ENCODE data around the gene SC5D. TPM values are rescaled to one million over a fixed set of nuclear protein-coding genes. Genes with fewer than 3 reads are reported as not detected.

Gene SC5D
- total RNA-seq, 1 donor from 2014 or later = 55.3 TPM

DNA sequence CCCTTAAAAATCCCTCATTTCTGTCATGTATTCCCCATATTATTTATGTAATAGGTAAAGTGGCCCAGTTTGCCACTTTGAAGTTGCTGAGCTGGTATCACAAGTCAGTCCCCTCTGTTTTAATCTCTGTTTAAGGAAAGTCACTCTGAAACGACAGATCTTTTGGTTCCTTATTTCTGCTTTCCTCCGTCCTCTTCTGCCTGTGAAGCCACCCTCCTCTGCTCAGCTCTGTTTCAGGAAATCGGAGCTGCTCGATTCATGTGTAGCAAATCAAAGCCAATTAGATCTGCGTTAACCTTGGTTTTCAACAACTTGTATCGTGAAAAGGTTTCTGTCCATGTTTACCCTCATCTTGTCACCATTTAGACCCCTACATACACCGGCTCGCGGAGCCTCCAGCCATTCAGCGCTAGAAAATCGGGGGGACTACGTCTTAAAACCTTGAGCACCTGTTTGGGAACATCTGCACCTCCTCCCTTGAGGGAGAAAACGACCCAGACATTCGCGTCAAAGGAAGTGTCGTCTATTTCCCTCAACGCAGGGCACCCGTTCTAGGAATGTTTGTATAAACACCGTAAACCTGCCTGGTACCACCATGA is 576 bp upstream of the SC5D start:
- no peaks in the 10 kb centered on the region for H3K36me3 ChIP-seq (ENCODE audit: control insufficient read depth, insufficient read depth, low read length)
- FAIRE-seq (no peak), DNase-seq (ENCODE audit: low read depth) (peak; percentile 31)
- H3K27me3 ChIP-seq (ENCODE audit: control insufficient read depth, insufficient read depth, low read length) = no peaks in the 10 kb centered on the region
- TF ChIP-seq, protein P1, sequence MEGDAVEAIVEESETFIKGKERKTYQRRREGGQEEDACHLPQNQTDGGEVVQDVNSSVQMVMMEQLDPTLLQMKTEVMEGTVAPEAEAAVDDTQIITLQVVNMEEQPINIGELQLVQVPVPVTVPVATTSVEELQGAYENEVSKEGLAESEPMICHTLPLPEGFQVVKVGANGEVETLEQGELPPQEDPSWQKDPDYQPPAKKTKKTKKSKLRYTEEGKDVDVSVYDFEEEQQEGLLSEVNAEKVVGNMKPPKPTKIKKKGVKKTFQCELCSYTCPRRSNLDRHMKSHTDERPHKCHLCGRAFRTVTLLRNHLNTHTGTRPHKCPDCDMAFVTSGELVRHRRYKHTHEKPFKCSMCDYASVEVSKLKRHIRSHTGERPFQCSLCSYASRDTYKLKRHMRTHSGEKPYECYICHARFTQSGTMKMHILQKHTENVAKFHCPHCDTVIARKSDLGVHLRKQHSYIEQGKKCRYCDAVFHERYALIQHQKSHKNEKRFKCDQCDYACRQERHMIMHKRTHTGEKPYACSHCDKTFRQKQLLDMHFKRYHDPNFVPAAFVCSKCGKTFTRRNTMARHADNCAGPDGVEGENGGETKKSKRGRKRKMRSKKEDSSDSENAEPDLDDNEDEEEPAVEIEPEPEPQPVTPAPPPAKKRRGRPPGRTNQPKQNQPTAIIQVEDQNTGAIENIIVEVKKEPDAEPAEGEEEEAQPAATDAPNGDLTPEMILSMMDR (IDR thresholded peaks at IDR 0.05; ENCODE audit: insufficient read depth, low read length, severe bottlenecking) = no peak
- H3K4me3 ChIP-seq (ENCODE audit: low read depth, low read length) = peak overlapping the region; percentile 72

DNA sequence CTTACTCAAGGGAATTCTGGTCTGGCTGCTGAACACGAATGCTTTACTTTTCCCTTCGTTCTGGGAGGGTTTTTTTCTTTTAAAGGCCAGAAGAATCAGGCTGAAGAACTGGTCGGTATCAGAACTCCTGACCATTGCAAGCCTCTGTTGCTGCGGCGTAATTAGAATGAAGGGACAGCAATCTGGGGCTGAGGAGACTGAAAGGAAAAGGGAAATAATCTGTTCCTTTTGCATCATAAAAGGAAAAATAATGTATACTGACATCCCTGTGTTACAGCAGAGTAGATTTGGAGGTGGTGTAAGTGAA is 670 bp downstream of the SC5D start:
- peak overlapping the region; percentile 72 for H3K4me3 ChIP-seq (ENCODE audit: low read depth, low read length)
- no peaks in the 10 kb centered on the region for H3K36me3 ChIP-seq (ENCODE audit: control insufficient read depth, insufficient read depth, low read length)
- no peaks in the 10 kb centered on the region for H3K27me3 ChIP-seq (ENCODE audit: control insufficient read depth, insufficient read depth, low read length)
- TF ChIP-seq, protein P1 (IDR thresholded peaks at IDR 0.05; ENCODE audit: insufficient read depth, low read length, severe bottlenecking) = no peak
- FAIRE-seq (no peak), DNase-seq (ENCODE audit: low read depth) (peak; percentile 26)

DNA sequence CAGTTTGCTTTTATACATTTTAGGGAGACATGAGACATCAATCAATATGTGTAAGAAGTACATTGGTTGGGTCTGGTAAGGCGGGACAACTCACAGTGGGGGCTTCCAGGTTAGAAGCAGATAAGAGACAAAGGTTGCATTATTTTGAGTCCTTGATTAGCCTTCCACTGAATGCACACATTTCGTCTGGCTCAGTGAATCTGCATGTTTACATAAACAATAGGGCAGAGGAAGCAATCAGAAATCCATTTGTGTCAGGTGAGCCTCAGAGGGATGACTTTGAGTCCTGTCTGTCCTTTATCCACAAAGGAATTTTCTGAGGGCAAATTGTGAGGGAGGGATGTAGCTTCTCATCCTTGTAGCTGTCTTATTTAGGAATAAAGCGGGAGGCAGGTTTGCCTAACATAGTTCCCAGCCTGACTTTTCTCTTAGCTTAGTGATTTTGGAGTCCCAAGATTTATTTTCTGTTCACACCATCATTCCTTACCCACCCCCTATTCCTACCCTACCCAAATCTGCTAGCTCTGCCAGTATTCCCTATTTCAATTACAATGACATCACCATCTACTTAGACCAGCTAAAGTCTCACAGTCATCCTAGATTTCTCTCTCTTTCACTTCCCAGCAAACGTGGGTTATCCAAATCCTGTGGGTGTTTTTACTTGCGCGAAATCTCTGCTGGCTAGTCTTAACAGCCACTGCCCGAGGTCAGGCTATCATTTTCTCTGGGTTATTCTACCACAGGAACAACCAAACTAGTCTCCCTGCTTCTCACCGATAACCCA is 2.9 kb downstream of the SC5D start:
- Histone ChIP-seq H3K27me3 (ENCODE audit: control insufficient read depth, insufficient read depth, low read length) (no peaks in the 10 kb centered on the region), H3K36me3 (ENCODE audit: control insufficient read depth, insufficient read depth, low read length) (no peaks in the 10 kb centered on the region), H3K4me3 (ENCODE audit: low read depth, low read length) (no peak overlapping the region)
- FAIRE-seq = no peak
- DNase-seq (ENCODE audit: low read depth) = no peak
- TF ChIP-seq, protein P1 (IDR thresholded peaks at IDR 0.05; ENCODE audit: insufficient read depth, low read length, severe bottlenecking) = no peak

DNA sequence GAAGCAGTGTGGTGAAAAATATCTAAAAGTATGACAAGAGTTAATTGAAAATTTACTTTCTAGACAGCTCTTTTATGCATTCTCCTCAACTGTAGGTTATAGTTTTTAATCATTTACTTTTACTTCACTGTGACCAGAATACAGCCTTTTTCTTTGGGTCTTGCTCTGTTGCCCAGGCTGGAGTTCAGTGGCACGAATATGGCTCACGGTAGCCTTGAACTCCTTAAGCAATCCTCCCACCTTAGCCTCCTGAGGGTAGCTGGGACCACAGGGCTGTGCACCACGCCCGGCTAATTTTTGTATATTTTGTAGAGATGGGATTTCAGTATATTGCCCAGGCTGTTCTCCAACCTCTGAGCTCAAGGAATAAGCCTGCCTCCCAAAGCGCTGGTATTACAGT is 5.3 kb downstream of the SC5D start:
- H3K4me3 ChIP-seq (ENCODE audit: low read depth, low read length) = no peak overlapping the region
- TF ChIP-seq, protein P1 (IDR thresholded peaks at IDR 0.05; ENCODE audit: insufficient read depth, low read length, severe bottlenecking) = no peak
- FAIRE-seq (no peak), DNase-seq (ENCODE audit: low read depth) (no peak)
- no peaks in the 10 kb centered on the region for H3K27me3 ChIP-seq (ENCODE audit: control insufficient read depth, insufficient read depth, low read length)
- H3K36me3 ChIP-seq (ENCODE audit: control insufficient read depth, insufficient read depth, low read length) = no peaks in the 10 kb centered on the region

DNA sequence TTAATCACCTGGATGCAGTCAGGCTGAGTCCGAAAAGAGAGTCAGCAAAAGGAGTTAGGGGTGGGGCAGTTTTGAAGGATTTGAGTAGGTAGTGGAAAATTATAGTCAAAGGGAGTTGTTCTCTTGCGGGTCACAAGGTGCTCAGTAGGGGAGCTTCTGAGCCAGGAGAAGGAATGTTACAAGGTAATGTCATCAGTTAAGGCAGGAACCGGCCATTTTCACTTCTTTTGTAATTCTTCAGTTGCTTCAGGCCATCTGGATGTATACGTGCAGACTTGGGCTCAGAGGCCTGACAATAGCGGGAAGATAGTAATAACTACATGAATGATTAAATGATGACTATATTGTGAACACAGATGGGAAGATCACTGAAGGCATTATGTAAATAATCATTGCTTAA is 6.2 kb downstream of the SC5D start:
- DNase-seq (ENCODE audit: low read depth) (peak; percentile 80), FAIRE-seq (no peak)
- TF ChIP-seq, protein P1 (IDR thresholded peaks at IDR 0.05; ENCODE audit: insufficient read depth, low read length, severe bottlenecking) = no peak
- no peaks in the 10 kb centered on the region for H3K27me3 ChIP-seq (ENCODE audit: control insufficient read depth, insufficient read depth, low read length)
- H3K36me3 ChIP-seq (ENCODE audit: control insufficient read depth, insufficient read depth, low read length) = no peaks in the 10 kb centered on the region
- no peak overlapping the region for H3K4me3 ChIP-seq (ENCODE audit: low read depth, low read length)
